HG03108 (cell line): ENCODE results near the gene DAGLB.

Experiments used
- ATAC-seq: cut with Tn5 transposase; IDR thresholded peaks from one replicate; pipeline ENCODE4 v1.9.1; 2021; ENCODE audit warnings: moderate library complexity; ENCODE audit not compliant: unreplicated experiment

The DAGLB gene

GRCh38 chr7:6433784-6434615, 13.8 kb downstream of the DAGLB start:
- no peak for ATAC-seq

- ATAC-seq, result no peak
Observed at GRCh38 chr7:6432781-6433180, 15.0 kb downstream of the DAGLB start.

GRCh38 chr7:6430974-6431373, 16.8 kb downstream of the DAGLB start:
- no peak for ATAC-seq

- no peak for ATAC-seq
Observed at GRCh38 chr7:6430271-6430940, 17.3 kb downstream of the DAGLB start.

GRCh38 chr7:6425948-6426347, 21.8 kb downstream of the DAGLB start:
- no peak for ATAC-seq

- no peak for ATAC-seq
Observed at GRCh38 chr7:6423942-6424701, 23.6 kb downstream of the DAGLB start.

- no peak for ATAC-seq
Observed at GRCh38 chr7:6422926-6423632, 24.7 kb downstream of the DAGLB start.

GRCh38 chr7:6422095-6422494, 25.7 kb downstream of the DAGLB start:
- no peak for ATAC-seq

- ATAC-seq, result no peak
Observed at GRCh38 chr7:6420680-6421079, 27.1 kb downstream of the DAGLB start.

- no peak for ATAC-seq
Observed at GRCh38 chr7:6419310-6419773, 28.4 kb downstream of the DAGLB start.

- no peak for ATAC-seq
Observed at GRCh38 chr7:6417408-6417807, 30.3 kb downstream of the DAGLB start.

GRCh38 chr7:6416516-6417145, 31.1 kb downstream of the DAGLB start:
- no peak for ATAC-seq

- ATAC-seq, result no peak
Observed at GRCh38 chr7:6413637-6414036, 34.1 kb downstream of the DAGLB start.

- no peak for ATAC-seq
Observed at GRCh38 chr7:6409944-6410693, 37.6 kb downstream of the DAGLB start.

GRCh38 chr7:6409091-6409490, 38.7 kb downstream of the DAGLB start:
- no peak for ATAC-seq

GRCh38 chr7:6407434-6407833, 40.3 kb downstream of the DAGLB start:
- ATAC-seq, result no peak

GRCh38 chr7:6406121-6406520, 41.6 kb downstream of the DAGLB start:
- ATAC-seq, result no peak

- no peak for ATAC-seq
Observed at GRCh38 chr7:6403907-6404306, 43.8 kb downstream of the DAGLB start.

GRCh38 chr7:6402741-6403140, 45.0 kb downstream of the DAGLB start:
- ATAC-seq, result no peak

- ATAC-seq, result no peak
Observed at GRCh38 chr7:6402041-6402440, 45.7 kb downstream of the DAGLB start.
